Stimulated activated CD4-positive, alpha-beta T cell treated with anti-CD3 and anti-CD28 coated beads, TNF-alpha, amount 100 ng/mL, for 24 hours (primary cell): ENCODE data around the gene CTNNAL1.
A peak's percentile ranks its signal among the peaks of the same experiment; 100 is the strongest.
"Not testable (repeated sequence)": the region's sequence is repeated elsewhere in the genome, so short reads cannot be mapped to it uniquely, and the experiment has no call there.

Experiments used
- DNase-seq, 3 experiments: peaks; one replicate each; pipeline ENCODE4 v3.0.0-alpha.2; 2020; ENCODE audit warnings: low read depth in 3 of 3

The CTNNAL1 gene, protein sequence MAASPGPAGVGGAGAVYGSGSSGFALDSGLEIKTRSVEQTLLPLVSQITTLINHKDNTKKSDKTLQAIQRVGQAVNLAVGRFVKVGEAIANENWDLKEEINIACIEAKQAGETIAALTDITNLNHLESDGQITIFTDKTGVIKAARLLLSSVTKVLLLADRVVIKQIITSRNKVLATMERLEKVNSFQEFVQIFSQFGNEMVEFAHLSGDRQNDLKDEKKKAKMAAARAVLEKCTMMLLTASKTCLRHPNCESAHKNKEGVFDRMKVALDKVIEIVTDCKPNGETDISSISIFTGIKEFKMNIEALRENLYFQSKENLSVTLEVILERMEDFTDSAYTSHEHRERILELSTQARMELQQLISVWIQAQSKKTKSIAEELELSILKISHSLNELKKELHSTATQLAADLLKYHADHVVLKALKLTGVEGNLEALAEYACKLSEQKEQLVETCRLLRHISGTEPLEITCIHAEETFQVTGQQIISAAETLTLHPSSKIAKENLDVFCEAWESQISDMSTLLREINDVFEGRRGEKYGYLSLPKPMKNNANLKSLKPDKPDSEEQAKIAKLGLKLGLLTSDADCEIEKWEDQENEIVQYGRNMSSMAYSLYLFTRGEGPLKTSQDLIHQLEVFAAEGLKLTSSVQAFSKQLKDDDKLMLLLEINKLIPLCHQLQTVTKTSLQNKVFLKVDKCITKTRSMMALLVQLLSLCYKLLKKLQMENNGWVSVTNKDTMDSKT

DNA sequence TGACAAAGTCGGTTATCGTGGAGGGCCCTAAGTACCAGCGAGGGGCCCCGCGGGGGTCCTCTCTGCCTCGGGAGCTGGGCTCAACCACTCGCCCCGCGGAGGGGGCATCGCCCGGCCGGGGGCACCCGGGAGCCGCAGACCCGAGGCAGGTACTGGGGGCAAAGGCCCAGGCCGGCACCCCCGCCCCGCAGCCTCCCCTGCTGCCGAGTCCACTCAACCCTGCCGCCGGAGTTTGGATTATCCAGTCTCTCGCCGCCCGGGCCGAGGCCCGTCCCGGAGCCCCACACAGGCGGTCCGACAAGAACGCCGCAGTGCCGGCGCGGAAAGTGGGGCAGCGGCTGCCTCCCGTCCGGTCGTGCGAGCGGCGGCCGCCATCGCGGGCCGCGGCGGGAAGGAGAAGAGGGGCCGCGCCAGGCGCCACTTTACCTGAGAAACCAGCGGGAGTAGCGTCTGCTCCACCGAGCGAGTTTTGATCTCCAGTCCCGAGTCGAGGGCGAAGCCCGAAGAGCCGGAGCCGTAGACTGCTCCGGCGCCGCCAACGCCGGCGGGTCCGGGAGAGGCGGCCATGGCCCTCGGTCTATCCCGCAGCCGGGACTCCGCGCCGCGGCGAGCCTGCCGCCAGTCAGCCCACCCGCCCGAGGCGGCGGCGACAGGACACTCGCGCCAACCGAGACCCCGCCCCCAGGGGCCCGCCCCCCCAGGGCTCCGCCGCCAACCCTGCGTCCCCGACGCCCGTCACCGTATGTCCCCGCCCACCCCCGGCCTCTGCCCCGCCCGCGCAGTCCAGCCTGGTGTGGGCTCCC lies at the start of gene CTNNAL1:
Gene CTNNAL1 (minus strand): TSS at position 624 of the 803 bp plus-strand sequence. CDS start 57 bp downstream, at position 567.
- peak; percentile 52 to 87 (median 69) for DNase-seq

DNA sequence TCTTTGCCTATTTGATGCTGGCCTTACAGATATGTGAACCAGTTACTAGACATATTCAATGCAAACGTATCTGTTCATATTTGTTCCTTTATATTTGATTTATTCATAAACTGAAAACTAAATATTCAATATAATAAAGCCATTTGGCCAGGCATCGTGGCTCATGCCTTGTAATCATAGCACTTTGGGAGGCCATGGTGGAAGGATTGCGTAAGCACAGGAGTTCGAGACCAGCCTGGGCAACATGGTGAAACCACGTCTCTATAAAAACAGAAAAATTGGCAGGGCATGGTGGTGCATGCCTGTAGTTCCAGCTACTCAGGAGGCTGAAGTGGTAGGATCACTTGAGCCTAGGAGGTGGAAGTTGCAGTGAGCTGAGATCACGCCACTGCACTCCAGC lies 49.2 kb upstream of the CTNNAL1 start:
- no peak for DNase-seq

DNA sequence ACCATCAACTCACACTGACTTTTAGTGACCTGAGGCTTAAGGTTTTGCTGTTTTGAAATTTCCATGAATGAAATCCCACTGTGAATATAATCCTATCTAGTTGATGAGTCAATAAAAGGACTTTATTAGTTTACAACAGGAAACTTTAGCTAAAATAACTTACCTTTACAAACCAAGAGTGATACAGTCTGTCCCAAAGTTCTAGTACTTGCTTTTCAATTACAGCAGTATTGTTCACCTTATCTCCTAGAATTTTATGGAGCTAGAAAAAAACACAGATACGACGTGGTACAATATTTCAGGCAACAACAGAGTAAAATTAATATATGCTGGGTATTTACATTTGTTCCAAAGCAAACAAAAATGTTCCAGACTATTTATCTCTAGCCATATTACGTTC lies 46.9 kb upstream of the CTNNAL1 start:
- no peak for DNase-seq

DNA sequence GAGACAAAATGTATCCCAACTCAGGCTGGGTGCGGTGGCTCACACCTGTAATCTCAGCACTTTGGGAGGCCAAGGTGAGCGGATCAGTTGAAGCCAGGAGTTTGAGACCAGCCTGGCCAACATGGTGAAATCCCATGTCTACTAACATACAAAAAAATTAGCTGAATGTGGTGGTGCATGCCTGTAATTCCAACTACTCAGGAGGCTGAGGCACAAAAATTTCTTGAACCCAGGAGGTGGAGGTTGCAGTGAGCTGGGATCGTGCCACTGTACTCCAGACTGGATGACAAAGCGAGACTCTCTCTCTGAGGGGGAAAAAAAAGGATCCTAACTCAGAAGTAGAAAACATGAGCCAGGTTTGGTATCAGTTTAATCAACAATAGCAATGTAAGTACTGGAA lies 39.8 kb upstream of the CTNNAL1 start:
- not testable (repeated sequence) for DNase-seq

DNA sequence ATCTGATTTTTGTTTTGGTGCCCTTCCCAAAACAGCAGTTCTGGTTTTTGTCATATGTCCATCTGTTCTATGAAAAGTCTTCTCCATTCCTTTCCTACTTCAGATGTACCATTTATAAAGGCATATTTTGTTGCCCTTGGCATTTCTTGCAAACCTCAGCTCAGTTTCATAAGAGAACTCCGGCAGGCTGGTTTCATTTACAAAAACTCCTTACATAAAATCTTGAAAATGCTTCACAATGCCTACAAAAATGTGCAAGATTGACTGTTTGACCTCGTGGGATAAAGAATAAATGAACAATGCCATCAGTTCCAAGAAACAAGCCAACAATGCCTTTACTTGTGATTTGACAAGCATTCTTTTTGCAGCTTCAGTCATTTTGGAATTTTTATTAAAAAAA lies 39.1 kb upstream of the CTNNAL1 start:
- DNase-seq = no peak

DNA sequence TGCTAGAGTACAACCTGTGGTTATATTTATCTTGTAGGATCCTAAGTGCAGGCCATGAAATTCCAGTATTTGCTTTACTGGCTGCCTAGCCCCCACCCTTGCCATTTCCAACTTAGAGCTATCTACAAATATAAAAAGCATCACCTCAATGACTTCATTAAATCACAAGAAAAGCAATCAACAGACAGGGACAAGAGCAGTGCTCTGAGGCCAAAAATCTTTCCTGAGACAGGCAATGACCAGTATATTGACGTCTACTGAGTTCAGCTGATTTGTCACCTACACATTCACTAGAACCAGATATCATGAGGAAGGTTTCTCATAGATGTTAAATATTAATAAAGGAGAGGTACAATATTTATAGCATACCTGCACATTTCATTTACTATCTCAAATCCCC lies 38.4 kb upstream of the CTNNAL1 start:
- no peak for DNase-seq

DNA sequence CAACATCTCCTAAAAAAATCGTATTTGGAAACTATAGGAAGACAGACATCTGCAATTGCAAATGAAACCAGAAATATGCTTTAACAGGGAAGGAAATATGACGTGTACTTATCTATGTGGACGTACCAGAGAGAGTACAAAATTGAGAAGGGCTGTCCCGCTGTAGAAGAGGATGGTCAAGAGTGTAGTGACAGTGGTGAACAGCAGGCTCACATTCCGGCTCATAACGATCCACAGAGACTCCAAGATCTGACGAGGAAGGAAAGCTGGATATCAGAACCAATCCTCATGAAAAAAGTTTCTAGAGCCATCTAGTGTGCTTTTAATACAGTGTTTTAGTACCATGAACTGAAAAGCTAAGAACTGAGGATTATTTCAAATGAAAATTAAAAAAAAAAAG lies 37.1 kb upstream of the CTNNAL1 start:
- no peak for DNase-seq

DNA sequence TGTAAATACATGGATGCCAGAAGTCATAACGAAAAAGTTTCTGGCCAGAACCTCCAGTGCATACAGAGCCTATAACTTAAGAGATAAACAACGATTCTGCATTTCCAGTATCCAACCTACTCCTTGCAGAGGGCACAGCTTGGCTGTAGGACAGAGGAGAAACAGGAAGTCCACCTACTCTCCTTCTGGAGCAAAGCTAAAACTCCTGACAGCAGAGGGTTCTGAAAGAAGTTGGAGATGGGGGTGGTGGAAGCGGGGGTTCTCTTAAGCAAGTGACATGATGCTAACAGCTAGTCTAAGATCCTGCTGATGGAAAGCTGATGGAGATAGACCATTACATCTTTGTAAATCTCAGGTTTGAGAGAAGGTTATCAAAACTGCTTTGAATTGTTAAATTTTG lies 35.5 kb upstream of the CTNNAL1 start:
- no peak for DNase-seq

DNA sequence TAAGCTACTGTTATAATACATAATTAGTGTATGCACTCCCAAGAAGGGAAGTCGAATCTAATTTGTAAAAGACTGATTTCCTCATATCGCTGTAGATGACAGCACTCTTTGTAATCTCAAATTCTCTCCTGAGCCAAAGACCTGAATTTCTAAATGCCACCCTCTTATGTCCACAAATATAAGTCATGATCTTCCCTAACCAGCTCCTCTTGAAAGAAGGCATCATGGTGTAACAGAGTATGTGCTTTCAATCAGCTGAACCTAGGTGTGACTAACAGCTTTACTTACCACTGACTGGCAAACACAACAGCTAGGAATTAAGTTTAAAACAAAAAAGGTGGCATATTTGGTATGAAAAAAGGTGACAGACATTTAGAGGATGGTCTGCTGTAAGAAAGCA lies 34.0 kb upstream of the CTNNAL1 start:
- DNase-seq = no peak

DNA sequence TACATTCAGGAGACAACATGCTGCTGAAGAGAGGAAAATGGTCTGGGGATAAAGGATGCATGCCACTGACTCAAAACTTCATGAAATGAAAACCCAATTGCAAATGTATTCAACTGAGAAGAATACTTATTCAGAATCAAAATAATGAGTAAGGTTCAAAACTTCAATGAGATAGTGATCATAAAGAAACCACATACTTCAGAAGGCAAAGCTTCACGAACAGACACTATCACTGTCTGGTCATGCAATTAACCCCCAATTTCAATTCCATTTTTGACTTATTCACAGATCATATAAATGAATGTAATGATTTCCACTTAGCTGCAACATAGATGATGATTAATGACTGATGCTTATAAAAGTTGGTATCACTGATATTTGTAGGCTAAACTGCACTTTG lies 33.0 kb upstream of the CTNNAL1 start:
- no peak for DNase-seq

DNA sequence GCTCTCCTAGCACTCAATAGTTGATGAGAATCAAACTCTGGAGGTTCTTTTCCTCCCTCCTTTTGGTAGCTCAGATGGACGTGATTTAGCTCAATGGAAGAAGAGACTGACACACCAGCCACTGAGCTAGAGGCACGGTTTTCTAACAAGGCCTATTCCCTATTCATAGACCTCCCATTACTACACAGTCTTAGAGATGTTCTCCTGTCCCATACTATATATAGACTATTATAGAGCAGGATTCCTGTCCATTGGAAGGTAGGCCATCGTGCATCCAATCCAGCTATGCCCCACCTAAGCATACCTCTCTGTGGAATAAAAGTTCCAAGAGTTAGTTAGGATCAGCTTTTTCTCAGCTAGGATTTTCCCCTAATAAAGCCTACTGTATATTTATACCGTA lies 30.3 kb upstream of the CTNNAL1 start:
- no peak for DNase-seq

DNA sequence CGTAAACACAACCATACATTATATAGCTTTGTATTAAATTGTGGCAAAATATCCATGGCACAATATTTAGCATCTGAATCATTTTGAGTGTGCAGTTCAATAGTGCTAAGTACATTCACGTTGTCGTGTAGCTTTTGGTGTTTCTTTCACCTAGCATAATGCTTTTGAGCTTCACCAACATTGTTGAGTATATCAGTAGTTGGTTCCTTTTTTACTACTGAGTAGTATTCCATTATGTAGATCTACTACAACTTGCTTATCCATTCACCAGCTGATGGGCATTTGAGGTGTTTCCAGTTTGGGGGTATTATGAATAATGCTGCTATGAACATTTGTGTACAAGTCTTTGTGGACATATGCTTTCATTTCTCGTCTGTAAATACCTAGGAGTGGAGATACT lies 27.3 kb upstream of the CTNNAL1 start:
- DNase-seq = no peak

DNA sequence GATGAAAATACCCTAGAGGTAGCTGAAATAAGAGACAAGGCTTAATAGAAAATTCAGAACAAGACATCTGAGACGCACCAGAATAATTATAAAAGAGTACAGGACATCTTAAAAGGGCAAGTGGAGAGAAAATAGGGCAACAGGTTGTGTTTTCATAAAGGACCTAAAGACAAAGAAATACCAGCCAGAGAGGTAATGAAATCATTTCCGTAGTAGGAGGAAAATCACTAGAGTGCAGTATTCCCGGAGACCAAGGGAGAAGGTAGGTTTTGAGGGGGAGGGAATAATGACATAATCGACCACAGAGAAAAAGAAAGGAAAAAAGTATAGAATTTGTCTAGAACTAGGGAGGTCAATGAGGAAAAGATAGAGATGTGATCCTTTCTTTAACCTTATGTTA lies 26.2 kb upstream of the CTNNAL1 start:
- no peak for DNase-seq

DNA sequence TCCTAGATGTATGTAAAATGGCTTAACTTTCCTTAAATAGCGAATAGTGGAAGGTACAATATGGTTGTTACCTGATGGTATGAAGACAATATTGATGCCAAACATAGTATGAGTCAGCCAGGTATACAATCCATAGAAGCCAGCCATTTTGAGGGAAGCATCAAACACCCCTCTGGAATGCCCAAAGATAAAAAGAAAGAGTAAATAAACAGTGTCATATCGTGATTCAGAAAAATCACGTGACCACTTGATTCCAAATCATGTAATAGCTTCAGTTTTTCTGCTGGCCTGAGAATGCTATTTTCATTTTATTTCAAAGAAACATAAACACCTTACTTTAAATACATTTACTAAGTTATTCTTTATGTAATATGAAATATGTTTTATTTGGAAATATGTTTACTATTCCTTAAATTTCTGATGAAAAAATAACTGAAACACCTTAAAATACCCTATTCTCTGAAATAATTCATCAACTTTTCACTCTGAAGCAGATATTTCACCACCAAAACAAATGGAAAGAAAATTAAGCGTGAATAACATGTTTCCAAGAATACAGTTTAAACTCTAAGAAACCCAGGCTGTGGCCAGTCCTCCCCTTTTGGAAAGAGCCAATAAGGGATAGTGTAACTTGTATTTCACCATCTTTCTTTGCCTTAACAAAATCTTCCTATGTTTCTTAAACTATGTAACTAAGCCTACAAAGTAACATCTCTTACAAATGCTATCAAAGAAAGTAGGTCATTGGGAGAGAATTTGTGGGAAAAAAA lies 24.8 kb upstream of the CTNNAL1 start:
- DNase-seq = no peak

DNA sequence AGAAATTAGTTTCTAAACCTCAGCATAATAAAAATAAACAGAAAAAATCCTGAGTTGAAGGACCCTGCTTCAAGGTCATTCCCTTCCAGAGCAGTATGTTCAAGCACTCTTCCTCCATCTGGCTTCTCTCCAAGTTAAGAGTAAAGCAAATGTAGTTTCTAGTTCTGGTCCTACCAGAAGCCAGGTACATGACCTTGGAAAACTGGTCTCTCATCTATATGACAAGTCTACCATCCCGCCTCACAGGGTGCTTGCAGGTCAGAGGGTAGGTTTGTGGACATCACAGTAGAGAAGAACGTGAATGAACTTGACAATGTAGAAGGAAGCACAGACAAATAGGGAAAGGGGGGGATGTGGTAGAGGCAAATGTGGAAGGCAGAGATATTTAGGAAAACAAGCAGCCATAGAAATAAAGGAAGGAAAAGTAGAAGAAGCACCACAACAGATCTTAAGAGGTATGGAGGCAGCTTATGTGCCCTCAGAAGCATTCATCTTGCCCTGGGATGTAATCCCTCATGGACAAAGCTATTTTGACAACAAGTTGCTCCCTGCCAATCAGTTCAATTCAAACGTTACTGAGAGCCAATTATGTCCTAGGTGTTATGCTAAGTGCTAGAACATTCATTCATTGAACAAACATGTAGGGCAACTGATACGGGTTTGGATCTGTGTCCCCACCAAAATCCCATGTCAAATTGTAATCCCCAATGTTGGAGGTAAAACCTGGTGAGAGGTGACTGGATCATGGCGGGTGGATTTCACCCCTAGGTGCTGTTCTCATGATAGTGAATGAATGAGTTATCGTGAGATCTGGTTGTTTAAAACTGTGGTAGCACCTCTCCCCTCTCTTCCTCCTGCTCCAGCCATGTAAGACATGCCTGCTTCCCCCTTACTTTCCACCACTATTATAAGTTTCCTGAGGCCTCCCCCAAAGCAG lies 23.7 kb upstream of the CTNNAL1 start:
- DNase-seq = no peak

DNA sequence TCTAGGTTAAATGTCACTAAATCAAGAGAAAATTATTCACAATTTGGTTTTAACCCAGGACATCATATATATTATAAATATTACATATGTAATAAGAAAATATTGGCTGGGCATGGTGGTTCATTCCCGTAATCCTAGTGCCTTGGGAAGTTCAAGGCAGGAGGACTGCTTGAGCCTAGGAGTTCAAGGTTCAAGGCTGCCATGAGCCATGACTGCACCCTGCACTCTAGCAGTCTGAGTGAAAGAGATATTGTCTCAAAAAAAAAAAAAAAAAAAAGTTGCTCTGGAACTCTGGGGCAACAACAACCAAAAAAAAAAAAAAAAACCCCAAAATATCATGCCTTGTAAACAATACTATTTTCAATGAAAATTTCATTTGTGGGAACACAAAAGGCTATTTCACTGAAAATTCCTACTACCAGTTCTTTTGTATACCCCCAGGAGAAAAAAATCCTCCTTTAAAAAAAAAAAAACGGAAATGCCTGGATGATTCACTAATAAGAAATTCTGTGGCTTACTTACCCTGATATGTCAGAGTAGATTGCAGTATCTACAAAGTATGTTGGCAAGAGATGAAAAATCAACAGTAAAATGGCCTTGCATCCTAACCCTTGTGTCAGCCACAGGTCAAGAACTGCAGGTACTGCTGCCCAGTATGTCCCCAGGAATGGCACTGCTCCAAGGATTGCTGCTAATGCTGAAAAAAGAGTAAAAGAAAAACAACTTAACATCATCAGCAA lies 22.6 kb upstream of the CTNNAL1 start:
- DNase-seq = no peak

DNA sequence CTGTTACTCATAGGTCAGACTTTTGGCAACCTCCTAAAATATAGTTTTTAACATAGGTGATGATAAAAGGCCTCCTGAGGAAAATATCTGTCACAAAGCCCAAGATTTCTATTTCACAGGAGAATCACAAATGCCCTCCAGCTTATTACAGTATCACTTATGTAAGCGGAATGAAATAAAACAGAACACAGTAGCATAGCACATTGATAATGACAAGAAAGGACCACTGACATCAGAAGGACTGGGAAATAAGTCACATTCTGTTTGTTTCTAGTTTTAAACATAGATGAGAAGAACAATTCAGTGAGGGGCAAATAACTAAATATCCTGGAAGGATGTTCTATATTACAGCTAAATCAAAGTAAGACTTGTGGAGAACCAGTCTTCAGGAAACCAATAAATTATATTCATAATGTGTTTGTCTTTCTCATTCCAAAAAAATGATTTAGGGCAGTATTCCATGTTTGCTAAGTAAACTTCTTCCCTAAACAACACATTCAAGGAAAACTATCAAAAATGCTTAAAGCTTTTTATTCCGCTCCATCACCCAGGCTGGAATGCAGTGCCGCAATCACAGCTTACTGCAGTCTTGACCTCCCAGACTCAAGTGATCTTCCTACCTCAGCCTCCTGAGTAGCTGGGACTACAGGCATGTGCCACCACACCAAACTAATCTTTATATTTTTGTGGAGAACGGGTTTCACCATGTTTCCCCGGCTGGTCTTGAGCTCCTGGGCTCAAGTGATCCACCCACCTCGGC lies 20.8 kb upstream of the CTNNAL1 start:
- no peak for DNase-seq

DNA sequence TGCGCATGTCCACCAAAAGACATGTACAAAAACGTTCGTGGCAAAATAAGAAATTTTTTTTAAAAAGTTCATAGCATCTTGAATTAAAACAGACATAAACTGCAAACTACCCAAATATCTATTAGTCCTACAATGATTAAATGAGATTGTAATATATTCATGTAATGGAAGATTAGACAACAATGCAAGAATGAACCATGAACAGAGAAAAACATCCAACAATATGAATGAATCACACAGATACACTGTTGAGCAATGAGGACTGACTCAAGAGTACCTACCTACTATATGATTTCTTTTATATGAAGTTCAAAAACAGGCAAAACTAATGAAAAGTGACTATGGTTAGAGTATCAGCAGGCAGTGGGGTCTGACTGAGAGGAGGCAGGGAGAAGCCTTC lies 17.9 kb upstream of the CTNNAL1 start:
- no peak for DNase-seq

DNA sequence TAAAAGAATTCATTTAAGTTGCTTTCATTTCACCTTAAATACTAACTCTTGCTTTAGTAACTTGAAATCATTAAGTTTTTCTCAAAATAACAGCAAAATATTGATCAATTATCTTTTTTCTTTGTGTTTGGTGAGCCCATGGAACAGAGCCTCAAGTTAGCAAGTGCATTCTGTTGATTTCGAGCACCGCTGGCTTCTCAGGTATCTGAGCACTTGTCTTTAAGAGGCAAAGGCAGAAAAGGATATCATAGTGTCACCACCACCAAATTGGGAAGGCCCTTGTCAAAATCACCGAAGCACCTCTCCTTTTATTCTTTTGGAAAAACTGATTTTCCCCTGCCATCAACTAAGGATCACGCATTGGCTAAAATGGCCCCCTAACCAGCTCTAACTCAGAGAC lies 17.1 kb upstream of the CTNNAL1 start:
- no peak for DNase-seq
